ENCODE results near the gene MACF1. TPM values are rescaled to one million over a fixed set of nuclear protein-coding genes. Genes with fewer than 3 reads are reported as not detected.

MACF1 gene
- total RNA-seq, 4 donors from 2014 or later = 187 to 436 (median 261) TPM

DNA sequence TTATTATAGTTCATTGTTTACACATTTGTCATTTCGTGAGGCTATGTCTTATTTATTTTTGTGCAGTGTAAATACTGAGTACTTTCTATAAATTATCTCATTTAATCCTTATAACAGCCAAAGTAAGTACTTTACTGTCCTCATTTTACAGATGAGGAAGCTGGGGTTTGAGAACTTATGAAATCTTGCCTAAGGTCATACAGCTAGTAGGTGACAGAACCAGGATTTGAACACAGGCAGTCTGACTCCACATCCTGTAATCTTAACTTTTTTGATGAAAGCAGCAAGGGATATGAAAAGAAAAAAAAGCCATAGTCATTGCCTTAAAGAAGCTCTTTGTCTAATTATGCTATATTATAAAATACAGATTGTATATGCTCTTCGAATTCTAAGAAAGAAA lies 179.8 kb downstream of the MACF1 start:
- H3K27ac ChIP-seq = peak overlapping the region in 1 of 4 donors; percentile 44
- no peak overlapping the region for H3K4me3 ChIP-seq
- no peak for DNase-seq
- H3K9me3 ChIP-seq = no peaks in the 10 kb centered on the region
- peaks cover 0 to 96% (median 0%) of the 10 kb centered on the region in 3 donors for H3K36me3 ChIP-seq
- TF ChIP-seq, protein P1, sequence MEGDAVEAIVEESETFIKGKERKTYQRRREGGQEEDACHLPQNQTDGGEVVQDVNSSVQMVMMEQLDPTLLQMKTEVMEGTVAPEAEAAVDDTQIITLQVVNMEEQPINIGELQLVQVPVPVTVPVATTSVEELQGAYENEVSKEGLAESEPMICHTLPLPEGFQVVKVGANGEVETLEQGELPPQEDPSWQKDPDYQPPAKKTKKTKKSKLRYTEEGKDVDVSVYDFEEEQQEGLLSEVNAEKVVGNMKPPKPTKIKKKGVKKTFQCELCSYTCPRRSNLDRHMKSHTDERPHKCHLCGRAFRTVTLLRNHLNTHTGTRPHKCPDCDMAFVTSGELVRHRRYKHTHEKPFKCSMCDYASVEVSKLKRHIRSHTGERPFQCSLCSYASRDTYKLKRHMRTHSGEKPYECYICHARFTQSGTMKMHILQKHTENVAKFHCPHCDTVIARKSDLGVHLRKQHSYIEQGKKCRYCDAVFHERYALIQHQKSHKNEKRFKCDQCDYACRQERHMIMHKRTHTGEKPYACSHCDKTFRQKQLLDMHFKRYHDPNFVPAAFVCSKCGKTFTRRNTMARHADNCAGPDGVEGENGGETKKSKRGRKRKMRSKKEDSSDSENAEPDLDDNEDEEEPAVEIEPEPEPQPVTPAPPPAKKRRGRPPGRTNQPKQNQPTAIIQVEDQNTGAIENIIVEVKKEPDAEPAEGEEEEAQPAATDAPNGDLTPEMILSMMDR (IDR thresholded peaks at IDR 0.05) = no peak
- TF ChIP-seq POLR2A (IDR thresholded peaks at IDR 0.05) = no peak
- no peaks in the 10 kb centered on the region for H3K27me3 ChIP-seq
- no peaks in the 10 kb centered on the region for H3K4me1 ChIP-seq

DNA sequence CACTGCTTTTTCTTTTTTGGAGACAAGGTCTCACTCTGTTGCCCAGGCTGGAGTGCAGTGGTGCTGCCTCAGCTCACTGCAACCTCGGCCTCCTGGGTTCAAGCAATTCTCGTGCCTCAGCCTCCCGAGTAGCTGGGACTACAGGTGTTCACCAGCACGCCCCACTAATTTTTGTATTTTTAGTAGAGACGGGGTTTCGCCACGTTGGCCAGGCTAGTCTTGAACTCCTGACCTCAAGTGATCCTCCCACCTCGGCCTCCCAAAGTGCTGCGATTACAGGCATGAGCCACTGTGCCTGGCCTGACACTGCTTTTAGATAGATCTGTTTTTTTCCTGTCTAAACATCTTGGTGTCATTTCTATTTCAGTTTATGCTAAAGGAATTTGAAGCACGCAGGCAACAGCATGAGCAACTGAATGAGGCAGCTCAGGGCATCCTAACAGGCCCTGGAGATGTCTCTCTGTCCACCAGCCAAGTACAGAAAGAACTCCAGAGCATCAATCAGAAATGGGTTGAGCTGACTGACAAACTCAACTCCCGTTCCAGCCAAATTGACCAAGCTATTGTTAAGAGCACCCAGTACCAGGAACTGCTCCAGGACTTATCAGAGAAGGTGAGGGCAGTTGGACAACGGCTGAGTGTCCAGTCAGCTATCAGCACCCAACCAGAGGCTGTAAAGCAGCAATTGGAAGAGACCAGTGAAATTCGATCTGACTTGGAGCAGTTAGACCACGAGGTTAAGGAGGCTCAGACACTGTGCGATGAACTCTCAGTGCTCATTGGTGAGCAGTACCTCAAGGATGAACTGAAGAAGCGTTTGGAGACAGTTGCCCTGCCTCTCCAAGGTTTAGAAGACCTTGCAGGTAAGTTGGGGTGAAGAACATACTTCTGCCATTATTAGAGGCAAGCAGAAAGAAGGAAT lies 180.8 kb downstream of the MACF1 start:
- H3K4me3 ChIP-seq = no peak overlapping the region
- no peak for TF ChIP-seq POLR2A (IDR thresholded peaks at IDR 0.05)
- TF ChIP-seq, protein P1 (IDR thresholded peaks at IDR 0.05) = no peak
- peaks cover 0 to 95% (median 0%) of the 10 kb centered on the region in 3 donors for H3K36me3 ChIP-seq
- no peaks in the 10 kb centered on the region for H3K9me3 ChIP-seq
- H3K27ac ChIP-seq = peak overlapping the region in 1 of 4 donors; percentile 44
- no peaks in the 10 kb centered on the region for H3K27me3 ChIP-seq
- no peaks in the 10 kb centered on the region for H3K4me1 ChIP-seq
- no peak for DNase-seq

DNA sequence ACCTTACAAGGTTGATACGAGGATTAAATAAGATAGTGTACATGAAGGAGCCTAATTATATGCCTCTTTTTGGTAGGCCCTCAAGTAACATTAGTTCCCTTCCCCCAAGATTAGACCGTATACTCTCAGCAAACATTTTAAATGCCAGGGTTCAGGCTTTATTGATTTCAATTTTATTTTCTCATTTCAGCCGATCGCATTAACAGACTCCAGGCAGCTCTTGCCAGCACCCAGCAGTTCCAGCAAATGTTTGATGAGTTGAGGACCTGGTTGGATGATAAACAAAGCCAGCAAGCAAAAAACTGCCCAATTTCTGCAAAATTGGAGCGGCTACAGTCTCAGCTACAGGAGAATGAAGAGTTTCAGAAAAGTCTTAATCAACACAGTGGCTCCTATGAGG lies 182.5 kb downstream of the MACF1 start:
- H3K4me1 ChIP-seq = peaks cover 0 to 8% (median 1%) of the 10 kb centered on the region in 4 donors
- H3K36me3 ChIP-seq = peaks cover 0 to 79% (median 0%) of the 10 kb centered on the region in 3 donors
- H3K4me3 ChIP-seq = no peak overlapping the region
- DNase-seq = no peak
- H3K9me3 ChIP-seq = no peaks in the 10 kb centered on the region
- no peak overlapping the region for H3K27ac ChIP-seq
- TF ChIP-seq POLR2A (IDR thresholded peaks at IDR 0.05) = no peak
- TF ChIP-seq, protein P1 (IDR thresholded peaks at IDR 0.05) = no peak
- H3K27me3 ChIP-seq = no peaks in the 10 kb centered on the region

DNA sequence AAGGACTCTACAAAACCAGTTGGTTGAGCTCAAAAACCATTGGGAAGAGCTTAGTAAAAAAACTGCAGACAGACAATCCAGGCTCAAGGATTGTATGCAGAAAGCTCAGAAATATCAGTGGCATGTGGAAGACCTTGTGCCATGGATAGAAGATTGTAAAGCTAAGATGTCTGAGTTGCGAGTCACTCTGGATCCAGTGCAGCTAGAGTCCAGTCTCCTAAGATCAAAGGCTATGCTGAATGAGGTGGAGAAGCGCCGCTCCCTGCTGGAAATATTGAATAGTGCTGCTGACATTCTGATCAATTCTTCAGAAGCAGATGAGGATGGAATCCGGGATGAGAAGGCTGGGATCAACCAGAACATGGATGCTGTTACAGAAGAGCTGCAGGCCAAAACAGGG lies 183.0 kb downstream of the MACF1 start:
- Histone ChIP-seq H3K4me3 (no peak overlapping the region), H3K4me1 (peaks cover 0 to 12% (median 2%) of the 10 kb centered on the region in 4 donors), H3K9me3 (no peaks in the 10 kb centered on the region), H3K36me3 (peaks cover 0 to 74% (median 0%) of the 10 kb centered on the region in 3 donors), H3K27me3 (no peaks in the 10 kb centered on the region), H3K27ac (no peak overlapping the region)
- no peak for DNase-seq
- no peak for TF ChIP-seq POLR2A (IDR thresholded peaks at IDR 0.05)
- TF ChIP-seq, protein P1 (IDR thresholded peaks at IDR 0.05) = peak in 3 of 6 experiments; percentile 29 to 48 (median 41)

DNA sequence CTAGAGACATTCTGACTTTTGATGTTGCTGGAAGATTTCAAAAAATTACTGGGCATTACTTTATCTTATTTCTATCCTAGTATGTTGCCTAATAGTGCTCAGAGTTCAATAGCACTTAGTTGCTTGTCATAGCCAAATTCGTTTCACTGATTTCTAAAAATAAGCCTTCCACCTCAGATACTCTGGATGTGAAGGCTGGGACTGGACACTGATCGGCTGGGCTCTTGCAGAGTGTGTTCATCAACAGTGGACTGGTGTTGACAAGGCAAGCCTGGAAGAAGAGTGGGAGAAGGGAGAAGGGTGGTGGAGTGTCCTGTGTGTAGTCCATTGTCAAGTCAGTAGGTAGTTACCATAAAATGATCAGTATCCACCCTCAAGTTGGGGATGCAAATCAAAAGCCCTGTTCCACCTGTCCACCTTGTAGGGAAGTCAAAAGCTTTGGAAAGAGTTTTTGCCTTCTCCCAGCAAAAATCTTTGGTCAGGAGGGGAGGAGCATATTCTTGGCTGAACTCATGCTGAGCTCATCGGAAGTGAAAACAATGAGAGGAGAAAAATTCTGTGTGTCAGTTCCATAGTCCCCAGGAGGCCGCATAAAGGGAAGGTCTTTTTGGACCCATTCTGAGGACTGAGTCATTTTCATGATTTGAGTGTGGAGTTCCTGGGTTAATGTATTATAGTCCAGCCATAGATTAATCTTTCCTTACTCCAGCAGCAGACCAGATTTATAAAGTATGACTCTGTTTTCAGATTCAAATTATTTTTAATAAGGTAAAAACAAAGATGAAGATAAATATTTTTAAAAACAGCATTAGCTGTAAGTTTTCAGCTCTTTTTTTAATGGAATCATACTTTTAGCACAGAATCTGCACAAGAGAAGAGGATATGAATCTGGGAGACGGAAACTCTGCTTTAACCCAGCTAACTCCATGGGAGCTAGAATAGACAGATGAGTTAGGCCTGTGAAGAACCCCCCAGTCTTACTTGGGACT lies 187.5 kb downstream of the MACF1 start:
- H3K4me1 ChIP-seq = peaks cover 0 to 44% (median 11%) of the 10 kb centered on the region in 4 donors
- no peak overlapping the region for H3K4me3 ChIP-seq
- DNase-seq = no peak
- peaks cover 0 to 33% (median 0%) of the 10 kb centered on the region in 3 donors for H3K36me3 ChIP-seq
- TF ChIP-seq, protein P1 (IDR thresholded peaks at IDR 0.05) = no peak
- H3K9me3 ChIP-seq = no peaks in the 10 kb centered on the region
- no peaks in the 10 kb centered on the region for H3K27me3 ChIP-seq
- H3K27ac ChIP-seq = peak overlapping the region in 3 of 4 donors; percentile 30 to 71 (median 59)
